BJ (cell line): ENCODE measurements around the gene RBM15. TPM values are rescaled to one million over a fixed set of nuclear protein-coding genes. Genes with fewer than 3 reads are reported as not detected.

Experiments
- CTCF ChIA-PET: fragments of 350-600 bp; formaldehyde crosslinking; extraction: SDS; loops from one replicate; lab custom pipeline; 2021; ENCODE audit warnings: antibody characterized with exemption, inconsistent platforms; lab: Yijun Ruan, JAX
- POLR2A ChIA-PET: fragments of 300-600 bp; sonication (Branson Sonifier 250); formaldehyde crosslinking; extraction: SDS; loops from one replicate; lab custom pipeline; 2021; ENCODE audit warnings: antibody characterized with exemption; lab: Charles Lee
- DNase-seq: peaks from one replicate; pipeline ENCODE4 v3.0.0-alpha.2; 2011; ENCODE audit warnings: low read depth
- H3K27me3 ChIP-seq: 2 replicates; pipeline ENCODE4 v1.6.0; 2011; ENCODE audit warnings: low read length; ENCODE audit not compliant: control insufficient read depth, insufficient read depth
- H3K36me3 ChIP-seq: 2 replicates; pipeline ENCODE4 v1.5.1; 2011; ENCODE audit warnings: low read length; ENCODE audit not compliant: control insufficient read depth, insufficient read depth
- H3K4me3 ChIP-seq: 2 replicates; pipeline ENCODE4 v1.5.1; 2011; ENCODE audit warnings: low read depth, mild to moderate bottlenecking, control low read depth, low read length
- CTCF ChIP-seq: IDR thresholded peaks from 2 replicates; pipeline ENCODE4 v1.5.1; 2011; ENCODE audit warnings: low read depth, mild to moderate bottlenecking, control low read depth, inconsistent platforms, low read length, moderate library complexity; ENCODE audit not compliant: insufficient read depth
- polyA plus RNA-seq: library from polyadenylated mRNA; depleted of rRNA; stranded (reverse); fragments of >200 nt; gene quantifications from 2 replicates; pipeline ENCODE4 v1.2.3, GENCODE V29; 2011

Gene RBM15
- polyA plus RNA-seq, 1 experiment: 10.2 TPM

- Histone ChIP-seq H3K4me3 (no peak overlapping the region), H3K36me3 (no peaks in the 10 kb centered on the region), H3K27me3 (no peaks in the 10 kb centered on the region; the same call in none of the 2 replicates)
- CTCF ChIA-PET: interaction anchor here (1.6 to 26.3 kb wide), 2 partner anchors 97 to 190 kb away, joined by 5 to 1014 read pairs; partner anchors contain the start of gene KCNC4
- TF ChIP-seq CTCF: no peak
- no peak for DNase-seq
- POLR2A ChIA-PET: no interaction called here
Observed at GRCh38 chr1:110305900-110306420, 33.2 kb upstream of the RBM15 start.

- no peak overlapping the region for H3K4me3 ChIP-seq
- no peak for TF ChIP-seq CTCF
- POLR2A ChIA-PET: no interaction called here
- no peak for DNase-seq
- CTCF ChIA-PET: interaction anchor here (1.0 to 26.3 kb wide), 7 partner anchors 8 to 189 kb away, joined by 3 to 1014 read pairs (median 5); partner anchors contain the start of gene KCNC4
- H3K36me3 ChIP-seq: no peaks in the 10 kb centered on the region
- no peaks in the 10 kb centered on the region; the same call in 1 of the 2 replicates for H3K27me3 ChIP-seq
Observed at GRCh38 chr1:110307239-110307974, 31.8 kb upstream of the RBM15 start.

- peak; percentile 67 for DNase-seq
- ChIA-PET POLR2A (no interaction called here), CTCF (interaction anchor here (1.0 to 26.3 kb wide), 6 partner anchors 9 to 217 kb away, joined by 3 to 1014 read pairs (median 4); partner anchors contain the start of gene KCNC4)
- H3K27me3 ChIP-seq: no peaks in the 10 kb centered on the region
- no peak for TF ChIP-seq CTCF
- H3K4me3 ChIP-seq: no peak overlapping the region
- H3K36me3 ChIP-seq: no peaks in the 10 kb centered on the region
Observed at GRCh38 chr1:110308247-110308646, 30.9 kb upstream of the RBM15 start.

GRCh38 chr1:110309139-110309538 is 30.0 kb upstream of the RBM15 start:
- CTCF ChIA-PET: interaction anchor here (1.3 to 26.3 kb wide), 6 partner anchors 10 to 187 kb away, joined by 3 to 1014 read pairs (median 12); partner anchors contain the start of gene KCNC4
- DNase-seq: no peak
- no peak for TF ChIP-seq CTCF

GRCh38 chr1:110309767-110310166 is 29.4 kb upstream of the RBM15 start:
- POLR2A ChIA-PET: interaction anchor here (0.5 to 0.6 kb wide), 2 partner anchors 124 to 133 kb away, joined by 3 to 5 read pairs; no protein-coding TSS in a partner anchor
- H3K36me3 ChIP-seq: no peaks in the 10 kb centered on the region
- TF ChIP-seq CTCF: no peak
- H3K27me3 ChIP-seq: no peaks in the 10 kb centered on the region
- DNase-seq: peak; percentile 62
- CTCF ChIA-PET: interaction anchor here (0.7 to 26.3 kb wide), 12 partner anchors 9 to 222 kb away, joined by 3 to 1014 read pairs (median 6); partner anchors contain the start of genes KCNC4 and RBM15
- H3K4me3 ChIP-seq: no peak overlapping the region

More at GRCh38 chr1:110309139-110309538, 30.0 kb upstream of the RBM15 start:
- H3K27me3 ChIP-seq: no peaks in the 10 kb centered on the region
- POLR2A ChIA-PET: no interaction called here
- no peak overlapping the region for H3K4me3 ChIP-seq
- H3K36me3 ChIP-seq: no peaks in the 10 kb centered on the region
